Measurements from ENCODE around the gene CFB. TPM values are rescaled to one million over a fixed set of nuclear protein-coding genes. Genes with fewer than 3 reads are reported as not detected.
A peak's percentile ranks its signal among the peaks of the same experiment; 100 is the strongest.

The CFB gene
- total and polyA plus RNA-seq, 2 of the 13 experiments (the other 11 are each of a cell fraction or from before 2014, with no cell fraction given), result 171 to 513 TPM

- no peak for TF ChIP-seq FUBP1 (CRISPR knock-in tag; IDR thresholded peaks at IDR 0.05; ENCODE audit: borderline replicate concordance)
- peak; percentile 81 for TF ChIP-seq THAP7 (CRISPR knock-in tag; IDR thresholded peaks at IDR 0.05)
- TF ChIP-seq ZFP41 (CRISPR knock-in tag; IDR thresholded peaks at IDR 0.05; ENCODE audit: borderline replicate concordance), result no peak
- no peak for TF ChIP-seq HDAC1 (CRISPR knock-in tag; IDR thresholded peaks at IDR 0.05)
- TF ChIP-seq ZHX2 (IDR thresholded peaks at IDR 0.05; ENCODE audit: low read depth), result no peak
- TF ChIP-seq ZHX2 (CRISPR knock-in tag; IDR thresholded peaks at IDR 0.05; ENCODE audit: borderline replicate concordance), result 0 out of 2 replicates have a peak, but pooled peaks have one; percentile 28
- no peak for TF ChIP-seq CC2D1A (CRISPR knock-in tag; IDR thresholded peaks at IDR 0.05)
- no peak for TF ChIP-seq TOE1 (CRISPR knock-in tag; IDR thresholded peaks at IDR 0.05)
- TF ChIP-seq KLF6 (CRISPR knock-in tag; IDR thresholded peaks at IDR 0.05), result no peak
- TF ChIP-seq TSC22D2 (CRISPR knock-in tag; IDR thresholded peaks at IDR 0.05; ENCODE audit: borderline replicate concordance), result 0 out of 2 replicates have a peak, but pooled peaks have one; percentile 20
- TF ChIP-seq HBP1 (CRISPR knock-in tag; IDR thresholded peaks at IDR 0.05; ENCODE audit: low read depth), result peak; percentile 71
- TF ChIP-seq CENPT (CRISPR knock-in tag; IDR thresholded peaks at IDR 0.05; ENCODE audit: low read depth), result peak; percentile 21; the same call in 1 of the 2 replicates
- TF ChIP-seq ZNF672 (CRISPR knock-in tag; IDR thresholded peaks at IDR 0.05), result no peak
- TF ChIP-seq MTA3 (CRISPR knock-in tag; IDR thresholded peaks at IDR 0.05), result no peak
- 0 out of 2 replicates have a peak, but pooled peaks have one; percentile 26 for TF ChIP-seq ONECUT2 (CRISPR knock-in tag; IDR thresholded peaks at IDR 0.05)
- TF ChIP-seq ZBTB21 (CRISPR knock-in tag; IDR thresholded peaks at IDR 0.05), result no peak
- TF ChIP-seq ZNF296 (CRISPR knock-in tag; conservative IDR thresholded peaks at IDR 0.05), result peak; percentile 72
- no peak for TF ChIP-seq ZNF34 (CRISPR knock-in tag; IDR thresholded peaks at IDR 0.05; ENCODE audit: borderline replicate concordance)
- TF ChIP-seq RBM22 (optimal IDR thresholded peaks at IDR 0.05; ENCODE audit: low read length), result peak; percentile 45
- peak; percentile 43; the same call in 1 of the 2 replicates for TF ChIP-seq NRL (CRISPR knock-in tag; IDR thresholded peaks at IDR 0.05; ENCODE audit: borderline replicate concordance)
Observed at GRCh38 chr6:31971279-31971992, 25.5 kb downstream of the CFB start (continued).
